Ascending aorta (tissue), 2 donors: ENCODE data around the gene LRP2BP. TPM values are rescaled to one million over a fixed set of nuclear protein-coding genes. Genes with fewer than 3 reads are reported as not detected.

Source experiments
- DNase-seq, 2 donors: peaks; one replicate each; pipeline ENCODE4 v3.0.0-alpha.2; 2019; ENCODE audit warnings: low spot score in 2 of 2
- H3K27ac ChIP-seq, 2 donors: fragments of 200-600 bp; sonication (generic); one replicate each; pipeline ENCODE4 v1.5.1; 2016 to 2017; ENCODE audit warnings: mild to moderate bottlenecking in 1 of 2
- H3K27me3 ChIP-seq: fragments of 200-600 bp; sonication (generic); one replicate; pipeline ENCODE4 v1.5.1; 2017
- H3K36me3 ChIP-seq, 2 donors: fragments of 200-600 bp; sonication (generic); one replicate each; pipeline ENCODE4 v1.5.1; 2016
- H3K4me1 ChIP-seq, 2 donors: fragments of 200-600 bp; sonication (generic); one replicate each; pipeline ENCODE4 v1.5.1; 2016 to 2017; ENCODE audit warnings: mild to moderate bottlenecking in 1 of 2
- H3K4me3 ChIP-seq, 2 donors: fragments of 200-600 bp; sonication (generic); one replicate each; pipeline ENCODE4 v1.5.1; 2016 to 2017; ENCODE audit warnings: mild to moderate bottlenecking in 1 of 2
- H3K9me3 ChIP-seq, 2 donors: fragments of 200-600 bp; sonication (generic); one replicate each; pipeline ENCODE4 v1.5.1; 2016
- CTCF ChIP-seq, 3 experiments: fragments of 200-600 bp in 2 of 3; fragments of 450-650 bp in 1 of 3; sonication (generic) in 2 of 3; IDR thresholded peaks; one replicate each; pipeline ENCODE4 v1.5.1; 2016 to 2019; ENCODE audit warnings: antibody characterized with exemption in 3 of 3, mild to moderate bottlenecking in 1 of 3, moderate library complexity in 1 of 3
- intact Hi-C: fragments of 100-400 bp; cut with DNase I; formaldehyde crosslinking; loops from one replicate; pipeline ENCODE4 v1.15.1; 2023
- total RNA-seq: library from RNA; depleted of rRNA; stranded (reverse); fragments of >200 nt; gene quantifications from one replicate; pipeline ENCODE4 v1.1.0, GENCODE V29; 2016

Gene LRP2BP
- total RNA-seq, 1 donor from 2014 or later = 0.53 TPM

GRCh38 chr4:185395956-185396723, 416 bp upstream of the LRP2BP start:
- no peaks in the 10 kb centered on the region for H3K9me3 ChIP-seq
- intact Hi-C loops = loop anchor here (1.0 to 10.0 kb wide), 5 partner anchors 29 to 199 kb away; partner anchors contain the start of genes CCDC110 and UFSP2

GRCh38 chr4:185394568-185395237, 1.0 kb downstream of the LRP2BP start:
- intact Hi-C loops = loop anchor here (2.0 to 10.0 kb wide), 2 partner anchors 36 to 200 kb away; no protein-coding TSS in a partner anchor
- H3K36me3 ChIP-seq = no peaks in the 10 kb centered on the region
- no peak for DNase-seq
- peak overlapping the region; percentile 99 to 100 for H3K27ac ChIP-seq
- H3K4me3 ChIP-seq = peak overlapping the region; percentile 86 to 87
- peaks cover 0 to 13% of the 10 kb centered on the region in 2 donors for H3K4me1 ChIP-seq
- no peak for TF ChIP-seq CTCF (IDR thresholded peaks at IDR 0.05)
- no peaks in the 10 kb centered on the region for H3K27me3 ChIP-seq
- H3K9me3 ChIP-seq = no peaks in the 10 kb centered on the region

More at GRCh38 chr4:185395956-185396723, 416 bp upstream of the LRP2BP start:
- H3K4me3 ChIP-seq = peak overlapping the region; percentile 86 to 87
- peak overlapping the region; percentile 99 to 100 for H3K27ac ChIP-seq
- H3K36me3 ChIP-seq = no peaks in the 10 kb centered on the region
- no peak for TF ChIP-seq CTCF (IDR thresholded peaks at IDR 0.05)
- DNase-seq = peak; percentile 96 to 99
- H3K4me1 ChIP-seq = peaks cover 2 to 13% of the 10 kb centered on the region in 2 donors
- no peaks in the 10 kb centered on the region for H3K27me3 ChIP-seq

GRCh38 chr4:185392156-185392555, 3.6 kb downstream of the LRP2BP start:
- intact Hi-C loops = loop anchor here (10.0 kb wide), 1 partner anchor 203 kb away; no protein-coding TSS in a partner anchor
- no peak for TF ChIP-seq CTCF (IDR thresholded peaks at IDR 0.05)
- Histone ChIP-seq H3K4me1 (peaks cover 0 to 6% of the 10 kb centered on the region in 2 donors), H3K9me3 (no peaks in the 10 kb centered on the region), H3K36me3 (no peaks in the 10 kb centered on the region), H3K27me3 (no peaks in the 10 kb centered on the region), H3K27ac (no peak overlapping the region), H3K4me3 (no peak overlapping the region)
- DNase-seq = no peak

GRCh38 chr4:185390941-185391340, 4.8 kb downstream of the LRP2BP start:
- no peaks in the 10 kb centered on the region for H3K36me3 ChIP-seq
- DNase-seq = no peak
- intact Hi-C loops = loop anchor here (10.0 kb wide), 1 partner anchor 204 kb away; no protein-coding TSS in a partner anchor
- H3K27me3 ChIP-seq = no peaks in the 10 kb centered on the region
- no peak overlapping the region for H3K27ac ChIP-seq
- no peak for TF ChIP-seq CTCF (IDR thresholded peaks at IDR 0.05)
- H3K4me1 ChIP-seq = peaks cover 0 to 6% of the 10 kb centered on the region in 2 donors
- H3K9me3 ChIP-seq = no peaks in the 10 kb centered on the region
- H3K4me3 ChIP-seq = no peak overlapping the region

- Histone ChIP-seq H3K9me3 (no peaks in the 10 kb centered on the region), H3K27ac (no peak overlapping the region), H3K4me1 (peaks cover 0 to 7% of the 10 kb centered on the region in 2 donors), H3K27me3 (no peaks in the 10 kb centered on the region), H3K4me3 (no peak overlapping the region), H3K36me3 (no peaks in the 10 kb centered on the region)
- intact Hi-C loops = no loop called here
- no peak for TF ChIP-seq CTCF (IDR thresholded peaks at IDR 0.05)
- no peak for DNase-seq
Observed at GRCh38 chr4:185387957-185388356, 7.8 kb downstream of the LRP2BP start.
